ENCODE results near the gene MYBBP1A.

Gene MYBBP1A

GRCh38 chr17:4588391-4588790 lies 33.2 kb upstream of the MYBBP1A start:
- Histone ChIP-seq H3K9ac (ENCODE audit: low read length) (no peak overlapping the region), H3K79me2 (ENCODE audit: low read length) (no peaks in the 10 kb centered on the region), H3F3A (ENCODE audit: insufficient read depth, low read length) (no peaks in the 10 kb centered on the region), H3K36me3 (replicated peaks; ENCODE audit: insufficient read depth, low read length) (no peaks in the 10 kb centered on the region), H3K4me2 (ENCODE audit: low read depth, low read length) (no peak overlapping the region), H4K20me1 (ENCODE audit: insufficient read depth, low read length) (no peaks in the 10 kb centered on the region), H3K4me3 (ENCODE audit: low read length) (no peak overlapping the region), H3K27ac (ENCODE audit: low read length) (no peak overlapping the region), H3K9me2 (replicated peaks; ENCODE audit: insufficient read depth, low read length) (no peaks in the 10 kb centered on the region), H3K4me1 (ENCODE audit: low read length) (no peaks in the 10 kb centered on the region), H2AFZ (ENCODE audit: low read length) (no peak overlapping the region), H3K9me3 (replicated peaks; ENCODE audit: insufficient read depth, low read length) (no peaks in the 10 kb centered on the region), H3K27me3 (replicated peaks; ENCODE audit: insufficient read depth, low read length) (peaks cover 91% of the 10 kb centered on the region)
- TF ChIP-seq EZH2 (optimal IDR thresholded peaks at IDR 0.05; ENCODE audit: low read depth, low read length) = no peak
- TF ChIP-seq EZH2phosphoT487 (IDR thresholded peaks at IDR 0.05; ENCODE audit: low read length) = no peak
- TF ChIP-seq CTCF (IDR thresholded peaks at IDR 0.05; ENCODE audit: low read length) = no peak
- no peak for DNase-seq

- TF ChIP-seq EZH2phosphoT487 (IDR thresholded peaks at IDR 0.05; ENCODE audit: low read length) = no peak
- no peak for TF ChIP-seq CTCF (IDR thresholded peaks at IDR 0.05; ENCODE audit: low read length)
- TF ChIP-seq EZH2 (optimal IDR thresholded peaks at IDR 0.05; ENCODE audit: low read depth, low read length) = no peak
- H3K9ac ChIP-seq (ENCODE audit: low read length) = no peak overlapping the region
- H3K36me3 ChIP-seq (replicated peaks; ENCODE audit: insufficient read depth, low read length) = no peaks in the 10 kb centered on the region
- no peak overlapping the region for H3K27ac ChIP-seq (ENCODE audit: low read length)
- H3K9me2 ChIP-seq (replicated peaks; ENCODE audit: insufficient read depth, low read length) = no peaks in the 10 kb centered on the region
- no peak for DNase-seq
- no peaks in the 10 kb centered on the region for H3K79me2 ChIP-seq (ENCODE audit: low read length)
- H3K4me3 ChIP-seq (ENCODE audit: low read length) = no peak overlapping the region
- H3F3A ChIP-seq (ENCODE audit: insufficient read depth, low read length) = no peaks in the 10 kb centered on the region
- H3K4me2 ChIP-seq (ENCODE audit: low read depth, low read length) = no peak overlapping the region
- no peaks in the 10 kb centered on the region for H4K20me1 ChIP-seq (ENCODE audit: insufficient read depth, low read length)
- H3K4me1 ChIP-seq (ENCODE audit: low read length) = no peaks in the 10 kb centered on the region
- no peak overlapping the region for H2AFZ ChIP-seq (ENCODE audit: low read length)
- H3K27me3 ChIP-seq (replicated peaks; ENCODE audit: insufficient read depth, low read length) = peaks cover 92% of the 10 kb centered on the region
- no peaks in the 10 kb centered on the region for H3K9me3 ChIP-seq (replicated peaks; ENCODE audit: insufficient read depth, low read length)
Observed at GRCh38 chr17:4587803-4588202, 32.6 kb upstream of the MYBBP1A start.

GRCh38 chr17:4587195-4587594 lies 32.0 kb upstream of the MYBBP1A start:
- Histone ChIP-seq H3K4me3 (ENCODE audit: low read length) (no peak overlapping the region), H3F3A (ENCODE audit: insufficient read depth, low read length) (no peaks in the 10 kb centered on the region), H3K9me2 (replicated peaks; ENCODE audit: insufficient read depth, low read length) (no peaks in the 10 kb centered on the region), H3K36me3 (replicated peaks; ENCODE audit: insufficient read depth, low read length) (no peaks in the 10 kb centered on the region), H3K9ac (ENCODE audit: low read length) (no peak overlapping the region), H3K27me3 (replicated peaks; ENCODE audit: insufficient read depth, low read length) (peaks cover 92% of the 10 kb centered on the region), H3K4me1 (ENCODE audit: low read length) (no peaks in the 10 kb centered on the region), H3K79me2 (ENCODE audit: low read length) (no peaks in the 10 kb centered on the region), H3K9me3 (replicated peaks; ENCODE audit: insufficient read depth, low read length) (no peaks in the 10 kb centered on the region), H4K20me1 (ENCODE audit: insufficient read depth, low read length) (no peaks in the 10 kb centered on the region), H3K4me2 (ENCODE audit: low read depth, low read length) (no peak overlapping the region), H3K27ac (ENCODE audit: low read length) (no peak overlapping the region), H2AFZ (ENCODE audit: low read length) (no peak overlapping the region)
- no peak for DNase-seq
- TF ChIP-seq CTCF (IDR thresholded peaks at IDR 0.05; ENCODE audit: low read length) (no peak), EZH2phosphoT487 (IDR thresholded peaks at IDR 0.05; ENCODE audit: low read length) (no peak), EZH2 (optimal IDR thresholded peaks at IDR 0.05; ENCODE audit: low read depth, low read length) (no peak)

Measured in MM.1S (cell line).